Measurements from ENCODE around the gene ASAP2.

The ASAP2 gene

DNA sequence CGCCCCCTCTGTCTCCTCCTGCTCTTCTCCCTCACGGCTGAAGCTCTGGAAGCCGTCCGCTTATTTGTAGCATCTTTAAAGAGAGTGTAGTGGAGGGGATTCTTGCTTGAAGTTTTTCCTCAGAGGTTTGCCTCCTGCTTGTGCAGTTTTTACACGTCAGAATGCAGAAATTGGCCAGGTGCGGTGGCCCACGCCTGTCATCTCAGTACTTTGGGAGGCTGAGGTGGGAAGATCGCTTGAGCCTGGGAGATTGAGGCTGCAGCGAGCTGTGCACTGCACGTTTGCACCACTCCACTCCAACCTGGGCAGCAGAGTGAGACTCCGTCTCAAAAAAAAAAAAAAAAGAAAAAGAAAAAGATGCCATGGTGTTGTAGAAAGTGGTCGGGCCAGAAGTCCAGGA is 147.7 kb downstream of the ASAP2 start:
- DNase-seq: no peak
- no peak overlapping the region for H3K27ac Mint-ChIP-seq
- CTCF ChIA-PET: interaction anchor here (1.1 kb wide), 1 partner anchor 10 kb away, joined by 4 read pairs; no protein-coding TSS in a partner anchor
- H3K4me3 Mint-ChIP-seq: no peak overlapping the region
- peaks cover 56% of the 10 kb centered on the region for H3K27me3 Mint-ChIP-seq
- no peaks in the 10 kb centered on the region for H3K9me3 Mint-ChIP-seq
- no peaks in the 10 kb centered on the region for H3K36me3 Mint-ChIP-seq
- H3K4me1 Mint-ChIP-seq: no peaks in the 10 kb centered on the region

DNA sequence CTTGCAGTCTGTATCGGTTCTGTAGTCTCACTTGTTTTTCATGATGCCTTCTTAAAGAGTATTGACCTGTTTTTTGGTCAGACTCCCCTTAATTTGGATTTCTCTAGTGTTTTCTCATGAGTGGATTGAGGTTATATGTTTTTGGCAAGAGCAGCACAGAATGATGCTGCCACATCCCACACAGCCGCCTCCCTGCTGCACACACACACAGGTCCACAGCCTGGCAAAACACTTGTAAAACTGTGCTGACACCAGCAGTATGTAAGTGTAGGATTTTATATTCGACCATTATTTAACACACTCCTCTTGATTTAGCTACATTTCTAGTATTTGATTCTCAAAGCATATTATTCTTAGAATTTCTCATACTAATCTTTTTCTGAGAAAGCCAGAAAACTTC is 148.7 kb downstream of the ASAP2 start:
- no peak for DNase-seq
- Mint-ChIP-seq H3K27ac (no peak overlapping the region), H3K4me3 (no peak overlapping the region), H3K36me3 (no peaks in the 10 kb centered on the region), H3K27me3 (peaks cover 51% of the 10 kb centered on the region), H3K4me1 (no peaks in the 10 kb centered on the region), H3K9me3 (no peaks in the 10 kb centered on the region)
- CTCF ChIA-PET: interaction anchor here (0.5 kb wide), 1 partner anchor 387 kb away, joined by 3 read pairs; no protein-coding TSS in a partner anchor

DNA sequence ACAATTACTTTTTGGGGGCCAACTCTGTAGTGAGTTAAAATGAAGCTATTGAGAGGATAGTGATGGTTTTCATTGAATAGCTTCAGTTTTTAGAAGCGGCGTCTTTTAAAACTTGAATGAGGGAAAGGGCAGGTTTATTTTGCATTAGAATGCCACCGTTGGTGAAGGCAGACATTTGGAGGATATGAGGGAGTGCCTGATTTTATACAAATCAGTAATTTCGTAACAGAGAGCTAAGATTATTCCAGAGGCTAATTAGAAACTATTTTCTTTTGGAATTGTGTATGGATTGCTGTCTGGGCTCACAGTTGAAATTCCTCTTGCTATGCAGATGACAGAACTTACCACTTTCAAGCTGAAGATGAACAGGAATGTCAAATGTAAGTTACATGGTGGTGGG is 149.1 kb downstream of the ASAP2 start:
- DNase-seq: no peak
- Mint-ChIP-seq H3K4me1 (no peaks in the 10 kb centered on the region), H3K27ac (no peak overlapping the region), H3K27me3 (peaks cover 47% of the 10 kb centered on the region), H3K4me3 (no peak overlapping the region), H3K9me3 (no peaks in the 10 kb centered on the region), H3K36me3 (no peaks in the 10 kb centered on the region)
- CTCF ChIA-PET: interaction anchor here (0.5 kb wide), 1 partner anchor 386 kb away, joined by 3 read pairs; no protein-coding TSS in a partner anchor

DNA sequence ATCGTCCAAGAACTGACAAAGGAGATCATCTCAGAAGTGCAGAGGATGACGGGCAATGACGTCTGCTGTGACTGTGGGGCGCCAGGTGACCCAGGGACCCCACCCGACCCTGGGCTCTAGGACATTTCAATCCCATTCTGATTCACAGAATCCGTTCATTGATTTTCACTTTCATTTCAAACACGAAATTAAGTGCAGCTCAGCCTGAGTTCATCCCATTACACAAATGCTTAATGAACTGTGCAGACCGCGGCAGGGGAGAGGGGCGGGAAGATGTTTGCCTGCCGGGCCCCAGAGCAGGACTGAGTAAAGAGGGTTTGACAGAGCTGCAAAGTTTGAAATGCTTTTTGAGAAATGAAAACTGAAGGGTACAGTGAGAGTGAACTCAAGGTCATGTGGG is 149.6 kb downstream of the ASAP2 start:
- H3K4me3 Mint-ChIP-seq: no peak overlapping the region
- CTCF ChIA-PET: no interaction called here
- H3K27ac Mint-ChIP-seq: no peak overlapping the region
- H3K4me1 Mint-ChIP-seq: no peaks in the 10 kb centered on the region
- no peaks in the 10 kb centered on the region for H3K36me3 Mint-ChIP-seq
- H3K27me3 Mint-ChIP-seq: peaks cover 49% of the 10 kb centered on the region
- DNase-seq: no peak
- H3K9me3 Mint-ChIP-seq: no peaks in the 10 kb centered on the region

DNA sequence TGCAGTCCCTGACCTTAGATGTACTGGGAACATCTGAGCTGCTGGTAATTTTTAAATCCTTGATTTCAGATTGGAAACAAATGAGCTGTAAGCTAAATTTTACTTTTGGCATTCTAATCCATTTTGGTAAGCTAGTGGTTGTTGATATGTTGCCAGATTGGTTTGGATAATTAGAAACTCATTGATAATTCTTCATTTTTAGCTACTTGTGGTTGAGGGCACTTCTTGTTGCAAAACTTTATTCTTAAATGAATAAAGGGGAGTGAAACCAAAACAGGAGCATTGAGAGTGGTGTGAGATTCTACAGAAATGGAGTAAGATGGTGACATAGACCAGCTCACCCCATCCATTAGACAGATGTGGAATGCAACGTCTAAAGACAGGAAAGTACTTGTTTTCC is 152.2 kb downstream of the ASAP2 start:
- no peaks in the 10 kb centered on the region for H3K36me3 Mint-ChIP-seq
- CTCF ChIA-PET: no interaction called here
- DNase-seq: no peak
- no peak overlapping the region for H3K4me3 Mint-ChIP-seq
- no peaks in the 10 kb centered on the region for H3K9me3 Mint-ChIP-seq
- peaks cover 41% of the 10 kb centered on the region for H3K27me3 Mint-ChIP-seq
- no peak overlapping the region for H3K27ac Mint-ChIP-seq
- H3K4me1 Mint-ChIP-seq: no peaks in the 10 kb centered on the region

DNA sequence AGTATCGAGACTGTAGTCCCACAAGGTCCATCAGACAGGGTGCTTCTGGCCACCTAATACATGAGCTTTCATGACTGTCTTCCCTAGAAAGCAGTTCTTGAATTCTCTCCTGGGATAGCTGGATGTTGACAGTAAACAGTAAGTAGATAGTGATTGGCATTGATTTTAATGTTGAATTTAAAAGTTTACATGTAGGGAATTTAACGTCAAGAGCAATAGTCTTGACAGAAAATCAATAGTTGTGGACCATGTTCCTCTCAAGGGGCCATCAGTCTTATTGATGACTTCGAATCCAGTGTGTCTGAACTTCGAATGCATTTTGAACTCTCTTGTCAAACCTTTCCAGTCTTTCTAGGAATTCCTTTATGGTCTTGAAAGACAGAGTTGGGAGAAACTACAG is 152.9 kb downstream of the ASAP2 start:
- no peak overlapping the region for H3K4me3 Mint-ChIP-seq
- CTCF ChIA-PET: no interaction called here
- DNase-seq: no peak
- H3K27ac Mint-ChIP-seq: no peak overlapping the region
- H3K27me3 Mint-ChIP-seq: peaks cover 35% of the 10 kb centered on the region
- H3K36me3 Mint-ChIP-seq: no peaks in the 10 kb centered on the region
- H3K4me1 Mint-ChIP-seq: no peaks in the 10 kb centered on the region
- H3K9me3 Mint-ChIP-seq: no peaks in the 10 kb centered on the region

DNA sequence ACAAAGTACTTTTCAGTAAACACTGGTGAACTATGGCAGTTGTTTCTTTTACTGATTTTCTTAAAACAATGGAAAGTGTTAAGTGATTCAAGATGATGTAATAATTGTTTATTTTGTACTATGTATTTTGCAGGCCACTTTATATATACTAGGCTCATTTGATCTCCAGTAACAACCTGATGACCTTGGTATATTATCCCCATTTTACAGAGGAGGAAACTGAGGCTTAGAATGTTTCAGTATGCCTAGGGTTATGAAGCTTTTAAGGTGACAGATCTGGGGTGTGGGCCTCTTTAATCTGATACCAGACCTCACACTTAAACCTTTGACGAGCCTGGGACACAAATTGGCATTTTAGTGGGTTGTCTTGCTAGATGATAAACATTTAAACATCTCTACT is 153.5 kb downstream of the ASAP2 start:
- DNase-seq: no peak
- peaks cover 33% of the 10 kb centered on the region for H3K27me3 Mint-ChIP-seq
- H3K4me3 Mint-ChIP-seq: no peak overlapping the region
- no peaks in the 10 kb centered on the region for H3K9me3 Mint-ChIP-seq
- no peaks in the 10 kb centered on the region for H3K4me1 Mint-ChIP-seq
- H3K36me3 Mint-ChIP-seq: no peaks in the 10 kb centered on the region
- H3K27ac Mint-ChIP-seq: no peak overlapping the region
- CTCF ChIA-PET: no interaction called here

DNA sequence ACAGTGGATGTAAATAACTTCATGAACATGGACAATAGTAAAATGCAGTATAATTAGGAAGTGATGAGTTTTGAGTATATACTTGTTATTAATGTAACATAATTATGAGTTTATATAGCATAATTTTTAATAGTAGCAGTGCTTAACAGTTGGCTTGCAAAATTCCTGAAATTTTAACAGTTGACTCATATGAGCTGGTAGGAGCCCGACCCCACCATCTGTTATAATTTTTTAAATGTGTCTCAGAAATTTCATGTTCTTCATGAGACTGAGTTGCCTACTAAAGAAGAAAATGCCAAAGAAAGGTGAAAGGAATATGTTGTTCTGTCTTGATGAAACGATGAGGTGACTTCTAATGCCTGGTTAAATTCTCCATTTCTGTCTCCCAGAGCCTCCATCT is 154.1 kb downstream of the ASAP2 start:
- Mint-ChIP-seq H3K4me3 (no peak overlapping the region), H3K9me3 (no peaks in the 10 kb centered on the region), H3K36me3 (no peaks in the 10 kb centered on the region), H3K27me3 (peaks cover 37% of the 10 kb centered on the region), H3K4me1 (no peaks in the 10 kb centered on the region), H3K27ac (no peak overlapping the region)
- no peak for DNase-seq
- CTCF ChIA-PET: no interaction called here

DNA sequence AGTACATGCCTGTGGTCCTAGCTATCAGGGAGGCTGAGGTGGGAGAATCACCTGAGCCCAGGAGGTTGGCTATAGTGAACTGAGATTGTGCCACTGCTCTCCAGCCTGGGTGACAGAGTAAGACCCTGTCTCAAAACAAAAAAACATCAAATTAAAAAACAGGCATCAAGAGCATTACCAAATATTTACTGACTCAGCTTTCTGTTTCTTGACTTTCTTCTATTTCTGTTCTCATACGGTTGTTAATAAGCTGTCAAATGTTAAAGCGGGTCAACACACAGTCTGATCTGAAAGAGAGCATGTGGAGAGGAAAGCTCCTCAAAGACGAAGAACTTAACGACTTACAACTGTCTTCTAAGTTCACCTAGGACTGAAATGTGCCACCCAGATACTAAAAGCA is 157.8 kb downstream of the ASAP2 start:
- no peak for DNase-seq
- H3K36me3 Mint-ChIP-seq: no peaks in the 10 kb centered on the region
- no peak overlapping the region for H3K4me3 Mint-ChIP-seq
- H3K4me1 Mint-ChIP-seq: no peaks in the 10 kb centered on the region
- CTCF ChIA-PET: interaction anchor here (1.1 to 1.5 kb wide), 2 partner anchors 10 to 220 kb away, joined by 3 to 4 read pairs; no protein-coding TSS in a partner anchor
- H3K9me3 Mint-ChIP-seq: no peaks in the 10 kb centered on the region
- no peak overlapping the region for H3K27ac Mint-ChIP-seq
- H3K27me3 Mint-ChIP-seq: peaks cover 27% of the 10 kb centered on the region

DNA sequence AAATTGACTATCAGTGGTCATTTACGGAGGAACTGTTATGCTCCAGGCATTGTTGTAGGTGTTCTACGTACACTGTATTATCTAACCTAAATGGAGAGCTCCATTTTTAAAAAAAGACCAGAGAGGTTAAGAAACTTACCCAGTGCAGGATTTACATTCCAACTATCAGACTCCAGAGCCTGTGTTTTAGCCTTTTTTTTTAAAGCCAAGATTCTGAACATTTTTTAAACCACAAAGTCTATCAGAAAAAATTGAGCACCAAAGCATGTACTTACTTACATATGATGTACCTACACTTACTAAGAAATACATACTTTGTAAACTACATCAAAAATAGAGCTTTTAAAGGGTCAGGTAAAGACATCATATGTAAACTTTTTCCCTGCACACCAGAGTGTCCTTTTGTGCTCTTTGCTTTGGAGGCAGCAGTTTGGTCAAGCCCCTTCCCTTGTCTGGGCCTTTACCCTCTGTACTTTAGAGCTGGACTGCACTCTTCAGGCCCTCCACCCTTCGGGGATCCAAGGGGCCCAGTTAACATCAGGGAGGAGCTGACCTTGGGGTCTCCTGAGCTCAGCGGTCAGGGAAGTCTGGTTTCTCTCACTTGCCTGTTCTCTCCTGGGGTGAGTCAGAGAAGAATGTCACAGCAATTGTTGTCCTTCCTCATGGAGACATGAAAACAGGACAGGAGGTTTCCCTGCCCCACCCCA is 158.3 kb downstream of the ASAP2 start:
- no peaks in the 10 kb centered on the region for H3K9me3 Mint-ChIP-seq
- no peaks in the 10 kb centered on the region for H3K4me1 Mint-ChIP-seq
- H3K36me3 Mint-ChIP-seq: no peaks in the 10 kb centered on the region
- H3K4me3 Mint-ChIP-seq: no peak overlapping the region
- no peak for DNase-seq
- CTCF ChIA-PET: interaction anchor here (1.1 to 1.5 kb wide), 2 partner anchors 11 to 220 kb away, joined by 3 to 4 read pairs; no protein-coding TSS in a partner anchor
- H3K27me3 Mint-ChIP-seq: peaks cover 27% of the 10 kb centered on the region
- no peak overlapping the region for H3K27ac Mint-ChIP-seq

DNA sequence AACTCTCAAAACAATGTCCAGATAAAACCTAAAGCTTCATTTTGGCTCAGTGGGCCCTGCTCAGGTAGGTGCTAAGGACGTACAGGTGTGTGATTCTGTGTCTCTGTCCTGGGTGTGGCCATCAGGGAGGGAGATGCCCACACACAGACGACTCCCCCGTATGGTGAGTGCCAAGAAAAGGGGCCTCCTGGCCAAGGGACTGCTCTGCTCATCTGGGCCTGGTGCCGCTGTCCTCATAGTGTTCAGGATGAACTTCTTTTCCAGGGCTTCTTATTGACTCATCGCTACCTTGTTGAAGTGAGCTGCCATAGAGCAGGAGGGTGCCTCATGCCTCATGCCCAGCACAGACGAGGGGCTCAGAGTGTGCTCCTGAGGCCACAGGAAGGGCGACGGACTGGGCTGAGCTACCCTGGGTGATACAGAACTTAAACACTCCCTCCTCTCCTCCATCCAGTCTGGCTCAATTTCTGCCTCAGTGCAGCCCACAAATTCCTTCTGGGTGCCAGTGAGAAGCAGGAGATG is 158.9 kb downstream of the ASAP2 start:
- no peaks in the 10 kb centered on the region for H3K9me3 Mint-ChIP-seq
- no peak overlapping the region for H3K27ac Mint-ChIP-seq
- H3K4me1 Mint-ChIP-seq: no peaks in the 10 kb centered on the region
- DNase-seq: no peak
- no peak overlapping the region for H3K4me3 Mint-ChIP-seq
- H3K27me3 Mint-ChIP-seq: peaks cover 27% of the 10 kb centered on the region
- CTCF ChIA-PET: no interaction called here
- H3K36me3 Mint-ChIP-seq: no peaks in the 10 kb centered on the region

DNA sequence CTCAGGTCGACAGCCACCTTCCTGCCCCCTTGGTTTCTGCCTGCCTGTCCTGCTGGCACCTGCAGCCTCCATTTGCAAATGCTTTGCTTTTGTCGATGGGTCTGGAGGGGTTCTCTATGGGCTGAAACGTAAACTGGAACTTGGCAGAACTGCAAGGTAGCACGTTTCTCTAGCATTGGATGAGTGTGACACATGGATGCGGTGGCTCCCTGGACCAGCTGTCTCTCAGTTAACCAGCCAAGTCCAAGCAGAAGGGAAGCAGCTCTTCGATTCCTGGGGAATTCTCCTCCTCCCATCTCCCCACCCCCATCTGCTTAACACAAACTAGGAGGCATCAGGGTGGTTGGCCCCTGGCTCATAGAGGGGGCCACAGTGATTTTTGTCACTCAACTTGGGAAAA is 159.4 kb downstream of the ASAP2 start:
- Mint-ChIP-seq H3K4me1 (no peaks in the 10 kb centered on the region), H3K4me3 (no peak overlapping the region), H3K27me3 (peaks cover 29% of the 10 kb centered on the region), H3K36me3 (no peaks in the 10 kb centered on the region), H3K27ac (no peak overlapping the region), H3K9me3 (no peaks in the 10 kb centered on the region)
- DNase-seq: no peak
- CTCF ChIA-PET: no interaction called here

DNA sequence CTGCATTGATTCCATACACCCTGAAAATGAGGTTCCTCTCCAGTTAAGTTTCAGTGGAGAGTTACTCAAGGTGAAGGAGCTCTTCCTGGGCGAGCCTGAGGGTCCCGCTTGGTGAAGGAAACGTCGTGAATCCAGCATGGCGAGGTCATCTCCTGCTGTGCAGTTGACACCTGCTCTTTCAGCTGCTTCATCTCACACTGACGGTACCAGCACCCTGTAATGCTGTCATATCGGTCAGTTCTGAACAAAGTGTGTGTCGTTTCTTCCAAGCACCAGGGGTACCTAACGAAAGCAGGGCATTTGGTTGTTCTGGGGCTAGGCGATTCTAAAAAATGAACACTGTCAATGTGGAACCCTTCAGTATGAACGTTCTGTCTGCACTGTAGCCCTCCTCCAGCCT is 164.1 kb downstream of the ASAP2 start:
- Mint-ChIP-seq H3K9me3 (no peaks in the 10 kb centered on the region), H3K36me3 (no peaks in the 10 kb centered on the region), H3K27ac (no peak overlapping the region), H3K4me1 (no peaks in the 10 kb centered on the region), H3K4me3 (no peak overlapping the region), H3K27me3 (peaks cover 19% of the 10 kb centered on the region)
- DNase-seq: no peak
- CTCF ChIA-PET: interaction anchor here (1.0 kb wide), 2 partner anchors 60 to 228 kb away, joined by 3 read pairs; no protein-coding TSS in a partner anchor

DNA sequence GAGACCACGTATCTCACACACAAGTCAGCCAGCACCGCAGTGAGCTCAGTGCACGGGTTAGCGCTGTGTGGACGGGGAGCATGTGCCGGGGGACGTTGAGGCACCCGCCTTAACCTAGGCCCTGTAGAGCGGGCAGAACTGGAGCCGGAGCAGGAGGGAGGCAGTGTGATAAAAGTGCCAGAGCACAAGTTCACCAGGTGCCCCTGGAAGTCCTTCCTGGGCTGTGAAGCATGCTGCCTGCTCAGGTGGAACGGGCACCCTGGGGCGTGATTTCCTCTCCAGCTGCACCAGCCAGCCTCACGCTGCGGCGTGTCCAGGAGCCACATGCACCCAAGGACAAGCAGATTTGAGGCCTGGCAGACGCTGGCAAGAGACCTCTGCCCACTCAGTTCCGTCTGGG is 166.4 kb downstream of the ASAP2 start:
- Mint-ChIP-seq H3K27ac (no peak overlapping the region), H3K36me3 (no peaks in the 10 kb centered on the region), H3K9me3 (no peaks in the 10 kb centered on the region), H3K4me3 (no peak overlapping the region), H3K27me3 (peaks cover 21% of the 10 kb centered on the region), H3K4me1 (no peaks in the 10 kb centered on the region)
- CTCF ChIA-PET: no interaction called here
- no peak for DNase-seq

DNA sequence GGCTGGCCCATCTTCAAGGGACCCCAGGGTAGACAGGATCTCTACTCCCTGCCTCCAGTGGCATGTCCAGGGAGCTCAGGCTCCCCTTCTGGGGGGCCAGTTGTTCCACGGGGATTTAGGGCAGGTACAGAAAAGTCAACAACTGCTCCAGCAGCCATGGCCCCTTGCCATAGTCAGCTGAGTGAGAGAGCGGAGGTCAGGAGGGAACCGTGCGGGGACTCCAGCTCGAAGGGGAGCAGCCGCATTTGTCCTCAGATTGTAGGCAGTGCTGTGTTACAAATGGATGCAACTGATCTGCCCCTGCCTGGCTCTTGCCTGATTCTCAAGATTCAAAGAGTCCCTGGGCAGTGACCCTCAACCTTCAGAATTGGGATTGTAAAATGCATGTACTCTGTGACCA is 166.9 kb downstream of the ASAP2 start:
- Mint-ChIP-seq H3K9me3 (no peaks in the 10 kb centered on the region), H3K27me3 (peaks cover 21% of the 10 kb centered on the region), H3K27ac (no peak overlapping the region), H3K36me3 (no peaks in the 10 kb centered on the region), H3K4me1 (no peaks in the 10 kb centered on the region), H3K4me3 (no peak overlapping the region)
- CTCF ChIA-PET: no interaction called here
- DNase-seq: no peak

All from activated naive CD4-positive, alpha-beta T cell treated with anti-CD3 and anti-CD28 coated beads, Interleukin-2, amount 10 ng/mL, durations not matched to agents 7 days and 5 days (primary cell).